Mesenchymal stem cell (in vitro differentiated cells and primary cell): ENCODE measurements around the gene RMP24.
A peak's percentile ranks its signal among the peaks of the same experiment; 100 is the strongest.
"Not testable (repeated sequence)": the region's sequence is repeated elsewhere in the genome, so short reads cannot be mapped to it uniquely, and the experiment has no call there.

Experiments used
- DNase-seq: peaks from one replicate; pipeline ENCODE4 v3.0.0-alpha.2; 2013
- H2AFZ ChIP-seq: one replicate; pipeline ENCODE4 v1.6.1; 2013; ENCODE audit warnings: low read depth, mild to moderate bottlenecking, control low read depth, inconsistent platforms, low read length, moderate library complexity
- H2AK5ac ChIP-seq: 2 replicates; pipeline ENCODE4 v1.6.1; 2013; ENCODE audit warnings: low read length, moderate library complexity, mild to moderate bottlenecking, inconsistent platforms; ENCODE audit not compliant: severe bottlenecking
- H2BK120ac ChIP-seq: one replicate; pipeline ENCODE4 v1.6.1; 2013; ENCODE audit warnings: low read depth, mild to moderate bottlenecking, inconsistent platforms, low read length, moderate library complexity
- H2BK12ac ChIP-seq, 2 experiments: one replicate each; pipeline ENCODE4 v1.6.1; 2013; ENCODE audit warnings: inconsistent platforms in 2 of 2, low read length in 2 of 2, mild to moderate bottlenecking in 2 of 2, moderate library complexity in 2 of 2, control low read depth in 1 of 2
- H2BK15ac ChIP-seq: one replicate; pipeline ENCODE4 v1.6.1; 2013; ENCODE audit warnings: mild to moderate bottlenecking, low read depth, inconsistent platforms; ENCODE audit not compliant: poor library complexity, severe bottlenecking
- H2BK5ac ChIP-seq: 2 replicates; pipeline ENCODE4 v1.6.1; 2013; ENCODE audit warnings: low read depth, mild to moderate bottlenecking, low read length, control low read depth, inconsistent platforms; ENCODE audit not compliant: poor library complexity, severe bottlenecking
- H3K14ac ChIP-seq, 2 experiments: one replicate each; pipeline ENCODE4 v1.6.1; 2013; ENCODE audit warnings: inconsistent platforms in 2 of 2, low read length in 2 of 2, control low read depth in 1 of 2, mild to moderate bottlenecking in 1 of 2, moderate library complexity in 1 of 2
- H3K18ac ChIP-seq, 2 experiments: one replicate each; pipeline ENCODE4 v1.6.1; 2013; ENCODE audit warnings: inconsistent platforms in 2 of 2, low read length in 2 of 2, control low read depth in 1 of 2, low read depth in 1 of 2, mild to moderate bottlenecking in 1 of 2
- H3K23ac ChIP-seq, 2 experiments: one replicate each; pipeline ENCODE4 v1.6.1; 2013; ENCODE audit warnings: inconsistent platforms in 2 of 2, low read length in 2 of 2, mild to moderate bottlenecking in 2 of 2, moderate library complexity in 2 of 2, control low read depth in 1 of 2
- H3K27ac ChIP-seq: 2 replicates; pipeline ENCODE4 v1.5.1; 2013; ENCODE audit warnings: mild to moderate bottlenecking, moderate library complexity, low read length, control low read depth, inconsistent platforms; ENCODE audit not compliant: poor library complexity, severe bottlenecking
- H3K27me3 ChIP-seq, 2 experiments: 2 replicates each; pipeline versions ENCODE4 v1.6.1 to v1.7.0; 2013; ENCODE audit warnings: low read length in 2 of 2, mild to moderate bottlenecking in 2 of 2, moderate library complexity in 2 of 2, control low read depth in 1 of 2, inconsistent platforms in 1 of 2; ENCODE audit not compliant: control insufficient read depth in 1 of 2, insufficient read depth in 1 of 2
- H3K36me3 ChIP-seq, 2 experiments: 2 replicates each; pipeline versions ENCODE4 v1.6.1 to v1.7.0; 2013; ENCODE audit warnings: low read length in 2 of 2, control low read depth in 1 of 2, inconsistent platforms in 1 of 2, low read depth in 1 of 2, mild to moderate bottlenecking in 1 of 2; ENCODE audit not compliant: insufficient read depth in 2 of 2, control insufficient read depth in 1 of 2
- H3K4ac ChIP-seq, 2 experiments: one replicate each; pipeline ENCODE4 v1.6.1; 2013; ENCODE audit warnings: inconsistent platforms in 2 of 2, low read length in 2 of 2, mild to moderate bottlenecking in 2 of 2, moderate library complexity in 2 of 2, control low read depth in 1 of 2, low read depth in 1 of 2
- H3K4me1 ChIP-seq: 2 replicates; pipeline ENCODE4 v1.6.1; 2013; ENCODE audit warnings: low read depth, low read length, control low read depth; ENCODE audit not compliant: control insufficient read depth, insufficient read depth
- H3K4me2 ChIP-seq: 2 replicates; pipeline ENCODE4 v1.6.1; 2013; ENCODE audit warnings: low read length, mild to moderate bottlenecking, inconsistent platforms; ENCODE audit not compliant: poor library complexity, severe bottlenecking
- H3K4me3 ChIP-seq, 2 experiments: 2 replicates each; pipeline versions ENCODE4 v1.5.1 to v1.7.0; 2013; ENCODE audit warnings: low read length in 2 of 2, mild to moderate bottlenecking in 2 of 2, control low read depth in 1 of 2, low read depth in 1 of 2; ENCODE audit not compliant: insufficient read depth in 1 of 2
- H3K79me1 ChIP-seq: replicated peaks from 2 replicates; pipeline ENCODE4 v1.6.1; 2013; ENCODE audit warnings: mild to moderate bottlenecking, control low read depth, low read length, inconsistent platforms; ENCODE audit not compliant: poor library complexity, severe bottlenecking
- H3K9ac ChIP-seq: 2 replicates; pipeline ENCODE4 v1.7.0; 2013; ENCODE audit warnings: mild to moderate bottlenecking, low read length, moderate library complexity
- H3K9me3 ChIP-seq: 2 replicates; pipeline ENCODE4 v1.7.0; 2013; ENCODE audit warnings: mild to moderate bottlenecking, low read length; ENCODE audit not compliant: control insufficient read depth
- H4K8ac ChIP-seq: one replicate; pipeline ENCODE4 v1.6.1; 2013; ENCODE audit warnings: inconsistent platforms, mild to moderate bottlenecking, low read length, moderate library complexity
- H4K91ac ChIP-seq: one replicate; pipeline ENCODE4 v1.6.1; 2013; ENCODE audit warnings: mild to moderate bottlenecking, low read length, inconsistent platforms
- WGBS: methylation state at CpG from one replicate; pipeline ENCODE4 v1.1.7; 2013; ENCODE audit warnings: mixed read lengths; 5-methylcytosine and 5-hydroxymethylcytosine counted together

The RMP24 gene

GRCh38 chr18:36017232-36017631, 44.8 kb downstream of the RMP24 start:
- Histone ChIP-seq H3K14ac (no peak overlapping the region), H3K4me3 (no peak overlapping the region), H3K4me2 (no peak overlapping the region), H3K23ac (no peak overlapping the region), H2AFZ (no peak overlapping the region), H4K91ac (peak overlapping the region; percentile 5), H3K36me3 (no peaks in the 10 kb centered on the region), H3K27ac (no peak overlapping the region), H3K4ac (peak overlapping the region in 1 of 2 experiments; percentile 13), H3K9ac (peak overlapping the region; percentile 13), H3K79me1 (peaks cover 6% of the 10 kb centered on the region), H2BK15ac (no peak overlapping the region), H2AK5ac (no peak overlapping the region), H2BK12ac (no peak overlapping the region), H3K4me1 (no peaks in the 10 kb centered on the region), H3K27me3 (no peaks in the 10 kb centered on the region), H3K9me3 (no peaks in the 10 kb centered on the region), H2BK120ac (no peak overlapping the region), H4K8ac (no peak overlapping the region), H3K18ac (no peak overlapping the region), H2BK5ac (no peak overlapping the region)
- DNase-seq, result no peak
- 77% methylated on average over 1 of the region's 2 CpGs for WGBS

- H3K9ac ChIP-seq, result no peak overlapping the region
- H3K4me1 ChIP-seq, result no peaks in the 10 kb centered on the region
- H4K8ac ChIP-seq, result no peak overlapping the region
- no peak overlapping the region for H3K4ac ChIP-seq
- H2BK15ac ChIP-seq, result no peak overlapping the region
- no peak overlapping the region for H2BK12ac ChIP-seq
- no peak overlapping the region for H3K18ac ChIP-seq
- no peak overlapping the region for H2AK5ac ChIP-seq
- no peak overlapping the region for H3K27ac ChIP-seq
- H3K4me3 ChIP-seq, result no peak overlapping the region
- H3K79me1 ChIP-seq, result peaks cover 6% of the 10 kb centered on the region
- WGBS, result 60% methylated on average over 1 of the region's 3 CpGs
- H2BK5ac ChIP-seq, result no peak overlapping the region
- H4K91ac ChIP-seq, result no peak overlapping the region
- no peaks in the 10 kb centered on the region for H3K27me3 ChIP-seq
- H3K23ac ChIP-seq, result no peak overlapping the region
- H3K4me2 ChIP-seq, result no peak overlapping the region
- H2BK120ac ChIP-seq, result no peak overlapping the region
- peaks cover 0 to 16% of the 10 kb centered on the region in 2 experiments for H3K36me3 ChIP-seq
- no peaks in the 10 kb centered on the region for H3K9me3 ChIP-seq
- DNase-seq, result no peak
- H2AFZ ChIP-seq, result no peak overlapping the region
- H3K14ac ChIP-seq, result no peak overlapping the region
Measured at GRCh38 chr18:36020174-36020711, 47.8 kb downstream of the RMP24 start.

GRCh38 chr18:36023336-36023735, 50.9 kb downstream of the RMP24 start:
- no peak overlapping the region for H3K9ac ChIP-seq
- no peak overlapping the region for H2BK120ac ChIP-seq
- no peak overlapping the region for H2BK15ac ChIP-seq
- H2BK5ac ChIP-seq, result no peak overlapping the region
- H2AK5ac ChIP-seq, result no peak overlapping the region
- DNase-seq, result no peak
- H3K4ac ChIP-seq, result no peak overlapping the region
- H3K4me2 ChIP-seq, result no peak overlapping the region
- no peak overlapping the region for H3K14ac ChIP-seq
- no peak overlapping the region for H2BK12ac ChIP-seq
- peaks cover 0 to 39% of the 10 kb centered on the region in 2 experiments for H3K36me3 ChIP-seq
- no peaks in the 10 kb centered on the region for H3K27me3 ChIP-seq
- H3K9me3 ChIP-seq, result no peaks in the 10 kb centered on the region
- no peak overlapping the region for H3K27ac ChIP-seq
- H3K4me3 ChIP-seq, result no peak overlapping the region
- H3K23ac ChIP-seq, result no peak overlapping the region
- H2AFZ ChIP-seq, result no peak overlapping the region
- no peaks in the 10 kb centered on the region for H3K79me1 ChIP-seq
- no peak overlapping the region for H4K8ac ChIP-seq
- no peaks in the 10 kb centered on the region for H3K4me1 ChIP-seq
- H3K18ac ChIP-seq, result peak overlapping the region; percentile 24 to 59
- 91% methylated on average over 1 of the region's 1 CpG for WGBS
- H4K91ac ChIP-seq, result no peak overlapping the region

- not testable (repeated sequence) for H3K4me3 ChIP-seq, H4K91ac ChIP-seq, H3K79me1 ChIP-seq, H3K27ac ChIP-seq, H2AK5ac ChIP-seq, H2BK12ac ChIP-seq, DNase-seq, H3K9me3 ChIP-seq, H3K4me2 ChIP-seq, H2BK15ac ChIP-seq, H3K23ac ChIP-seq, H3K9ac ChIP-seq, H3K18ac ChIP-seq, H4K8ac ChIP-seq, H3K14ac ChIP-seq, H2AFZ ChIP-seq, H2BK5ac ChIP-seq, H3K27me3 ChIP-seq, H3K4ac ChIP-seq, H3K4me1 ChIP-seq, H2BK120ac ChIP-seq
- peaks cover 4 to 46% of the 10 kb centered on the region in 2 experiments for H3K36me3 ChIP-seq
- WGBS, result 76% methylated on average over 3 of the region's 3 CpGs
Measured at GRCh38 chr18:36024241-36024640, 51.8 kb downstream of the RMP24 start.
